ENCODE data around the gene PLK3.
A peak's percentile ranks its signal among the peaks of the same experiment; 100 is the strongest.

GRCh38 chr1:44806704-44807363, 6.7 kb downstream of the PLK3 start, which contains the start of gene DYNLT4:
- TF ChIP-seq CTCF (IDR thresholded peaks at IDR 0.05), result no peak
- TF ChIP-seq POLR2A (IDR thresholded peaks at IDR 0.05), result peak in 1 of 4 donors; percentile 27
- no peak for TF ChIP-seq EP300 (IDR thresholded peaks at IDR 0.05)
- TF ChIP-seq POLR2AphosphoS5 (IDR thresholded peaks at IDR 0.05), result no peak
